Thyroid gland (tissue), 4 donors: ENCODE data around the gene MAGI1. TPM values are rescaled to one million over a fixed set of nuclear protein-coding genes. Genes with fewer than 3 reads are reported as not detected.

ENCODE experiments used
- DNase-seq, 2 donors: peaks; one replicate each; pipeline ENCODE4 v3.0.0-alpha.2; 2019
- H3K27ac ChIP-seq, 3 donors: fragments of 200-600 bp; sonication (generic); 1 replicate in 2 of 3; 2 replicates in 1 of 3; pipeline ENCODE4 v1.5.1; 2016 to 2019; ENCODE audit warnings: mild to moderate bottlenecking in 1 of 3, moderate library complexity in 1 of 3
- H3K27me3 ChIP-seq: fragments of 200-600 bp; sonication (generic); one replicate; pipeline ENCODE4 v1.5.1; 2019
- H3K36me3 ChIP-seq, 2 donors: fragments of 200-600 bp; sonication (generic); one replicate each; pipeline ENCODE4 v1.5.1; 2016 to 2019
- H3K4me1 ChIP-seq, 2 donors: fragments of 200-600 bp; sonication (generic); one replicate each; pipeline ENCODE4 v1.5.1; 2017 to 2019
- H3K4me3 ChIP-seq, 3 donors: fragments of 200-600 bp; sonication (generic); replicated peaks in 1 of 3; 1 replicate in 2 of 3; 2 replicates in 1 of 3; pipeline ENCODE4 v1.5.1; 2016; ENCODE audit warnings: mild to moderate bottlenecking in 1 of 3
- H3K9me3 ChIP-seq: fragments of 200-600 bp; sonication (generic); one replicate; pipeline ENCODE4 v1.5.1; 2017
- POLR2A ChIP-seq, 2 donors: fragments of 450-650 bp; IDR thresholded peaks; one replicate each; pipeline ENCODE4 v1.6.1; 2017; ENCODE audit warnings: antibody characterized with exemption in 2 of 2, mild to moderate bottlenecking in 2 of 2, moderate library complexity in 1 of 2
- WGBS, 2 donors: methylation state at CpG; one replicate each; pipeline ENCODE4 v1.1.5; 2017; 5-methylcytosine and 5-hydroxymethylcytosine counted together
- intact Hi-C: fragments of 100-400 bp; cut with DNase I; formaldehyde crosslinking; loops from one replicate; pipeline ENCODE4 v1.15.1; 2023
- total RNA-seq, 4 donors: library from RNA; depleted of rRNA; stranded (reverse); fragments of >200 nt; gene quantifications; one replicate each; pipeline ENCODE4 v1.2.3, GENCODE V29; 2016
- TF ChIP-seq, protein P1 (sequence below), 6 experiments: fragments of 200-600 bp in 3 of 6; fragments of 450-650 bp in 3 of 6; sonication (generic) in 3 of 6; IDR thresholded peaks; one replicate each; pipeline ENCODE4 v1.5.1; 2016 to 2019; ENCODE audit warnings: antibody characterized with exemption in 6 of 6, mild to moderate bottlenecking in 2 of 6, inconsistent platforms in 1 of 6, moderate library complexity in 1 of 6

The MAGI1 gene
- total RNA-seq, 4 donors from 2014 or later: 60.5 to 123 (median 87.5) TPM

DNA sequence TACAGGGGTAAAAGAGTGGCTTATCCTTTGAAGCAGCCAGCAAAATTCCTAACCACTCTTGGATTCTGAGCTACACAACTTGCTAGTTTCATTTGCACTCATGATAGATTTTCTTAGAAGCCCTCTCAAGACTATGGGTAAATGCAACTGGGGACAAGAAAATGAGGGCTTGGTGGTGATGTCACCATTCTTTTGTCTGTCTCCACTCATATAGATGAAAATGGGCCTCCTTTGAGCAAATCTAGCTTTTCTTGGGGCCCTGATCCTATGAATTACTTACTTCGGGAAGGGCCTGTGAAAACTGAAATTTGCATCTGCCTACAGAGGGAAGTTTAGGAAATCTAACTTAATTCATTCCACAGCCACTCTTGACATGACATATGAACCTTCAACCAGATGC, 486.3 kb downstream of the MAGI1 start:
- TF ChIP-seq POLR2A (IDR thresholded peaks at IDR 0.05): no peak
- TF ChIP-seq, protein P1, sequence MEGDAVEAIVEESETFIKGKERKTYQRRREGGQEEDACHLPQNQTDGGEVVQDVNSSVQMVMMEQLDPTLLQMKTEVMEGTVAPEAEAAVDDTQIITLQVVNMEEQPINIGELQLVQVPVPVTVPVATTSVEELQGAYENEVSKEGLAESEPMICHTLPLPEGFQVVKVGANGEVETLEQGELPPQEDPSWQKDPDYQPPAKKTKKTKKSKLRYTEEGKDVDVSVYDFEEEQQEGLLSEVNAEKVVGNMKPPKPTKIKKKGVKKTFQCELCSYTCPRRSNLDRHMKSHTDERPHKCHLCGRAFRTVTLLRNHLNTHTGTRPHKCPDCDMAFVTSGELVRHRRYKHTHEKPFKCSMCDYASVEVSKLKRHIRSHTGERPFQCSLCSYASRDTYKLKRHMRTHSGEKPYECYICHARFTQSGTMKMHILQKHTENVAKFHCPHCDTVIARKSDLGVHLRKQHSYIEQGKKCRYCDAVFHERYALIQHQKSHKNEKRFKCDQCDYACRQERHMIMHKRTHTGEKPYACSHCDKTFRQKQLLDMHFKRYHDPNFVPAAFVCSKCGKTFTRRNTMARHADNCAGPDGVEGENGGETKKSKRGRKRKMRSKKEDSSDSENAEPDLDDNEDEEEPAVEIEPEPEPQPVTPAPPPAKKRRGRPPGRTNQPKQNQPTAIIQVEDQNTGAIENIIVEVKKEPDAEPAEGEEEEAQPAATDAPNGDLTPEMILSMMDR (IDR thresholded peaks at IDR 0.05): no peak
- no peak overlapping the region for H3K27ac ChIP-seq
- intact Hi-C loops: no loop called here
- peaks cover 0 to 12% of the 10 kb centered on the region in 2 donors for H3K4me1 ChIP-seq
- H3K4me3 ChIP-seq: no peak overlapping the region
- H3K27me3 ChIP-seq: no peaks in the 10 kb centered on the region
- no peak for DNase-seq
- H3K36me3 ChIP-seq: no peaks in the 10 kb centered on the region
- H3K9me3 ChIP-seq: no peaks in the 10 kb centered on the region
- WGBS, 2 donors: 80 to 83% methylated on average over 1 of the region's 1 CpG

DNA sequence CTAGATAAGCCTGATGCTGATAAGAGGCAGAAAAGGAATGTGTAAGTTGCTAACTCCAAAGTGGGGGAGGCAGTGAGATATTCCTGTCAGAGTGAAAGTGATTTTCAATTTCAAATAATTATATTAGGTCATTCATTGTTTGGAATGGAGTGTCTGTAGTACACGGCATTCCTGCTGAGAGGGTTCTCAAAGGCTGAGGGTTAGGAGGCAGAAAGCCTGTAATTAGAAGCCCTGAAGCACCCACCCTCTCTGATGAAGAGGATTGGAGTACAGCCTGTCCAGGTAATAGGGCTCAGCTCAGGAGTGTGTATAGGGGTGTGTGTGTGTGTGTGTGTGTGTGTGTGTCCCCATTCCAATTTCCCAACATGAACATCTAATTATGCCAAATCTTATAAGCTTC, 486.8 kb downstream of the MAGI1 start:
- H3K4me3 ChIP-seq: no peak overlapping the region
- TF ChIP-seq, protein P1 (IDR thresholded peaks at IDR 0.05): no peak
- H3K27ac ChIP-seq: no peak overlapping the region
- DNase-seq: peak; percentile 15 to 48
- 33 to 40% methylated on average over 1 of the region's 1 CpG for WGBS, 2 donors
- peaks cover 0 to 12% of the 10 kb centered on the region in 2 donors for H3K4me1 ChIP-seq
- H3K27me3 ChIP-seq: no peaks in the 10 kb centered on the region
- H3K9me3 ChIP-seq: no peaks in the 10 kb centered on the region
- intact Hi-C loops: no loop called here
- H3K36me3 ChIP-seq: no peaks in the 10 kb centered on the region

DNA sequence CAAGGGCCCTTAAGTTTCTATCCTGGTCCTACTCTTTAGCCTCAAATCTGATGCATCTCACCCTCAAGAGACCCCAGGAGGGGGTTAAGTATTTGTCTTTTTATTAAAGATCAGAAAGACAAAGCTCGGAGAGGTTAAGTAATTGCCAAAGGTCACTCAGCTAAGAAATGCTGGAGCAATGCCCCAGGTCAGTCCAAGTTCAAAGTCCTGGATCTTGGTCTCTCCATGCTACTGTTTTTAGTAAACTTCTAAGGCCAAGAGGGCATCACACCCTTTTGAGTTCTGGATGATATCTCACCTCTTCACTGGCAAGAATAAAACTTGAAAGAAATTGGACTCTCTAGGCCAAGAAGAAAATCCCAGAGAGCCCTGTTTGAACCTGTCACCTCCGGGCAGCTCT, 488.6 kb downstream of the MAGI1 start:
- DNase-seq: peak in 1 of 2 donors; percentile 15
- Histone ChIP-seq H3K4me1 (peaks cover 0 to 12% of the 10 kb centered on the region in 2 donors), H3K27me3 (no peaks in the 10 kb centered on the region), H3K4me3 (no peak overlapping the region), H3K36me3 (no peaks in the 10 kb centered on the region), H3K27ac (no peak overlapping the region), H3K9me3 (no peaks in the 10 kb centered on the region)
- TF ChIP-seq, protein P1 (IDR thresholded peaks at IDR 0.05): no peak
- no peak for TF ChIP-seq POLR2A (IDR thresholded peaks at IDR 0.05)
- intact Hi-C loops: no loop called here
- WGBS, 2 donors: 42 to 70% methylated on average over 2 of the region's 2 CpGs

DNA sequence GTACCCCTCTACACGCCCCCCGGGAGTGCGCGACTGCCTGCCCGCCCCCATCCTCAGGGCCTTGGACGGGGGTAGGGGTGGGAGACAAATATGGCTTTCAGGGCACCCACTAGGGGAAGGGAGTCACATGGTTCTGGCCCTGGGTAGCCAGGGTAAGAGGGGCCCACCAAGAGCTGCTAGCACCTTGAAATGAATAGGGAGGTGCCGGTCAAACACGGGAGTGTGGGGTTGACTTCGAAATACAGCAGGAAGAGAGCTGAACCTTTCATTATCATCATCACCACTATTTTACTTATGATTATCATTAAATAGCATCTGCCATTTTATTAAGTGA, 489.1 kb downstream of the MAGI1 start:
- H3K27ac ChIP-seq: no peak overlapping the region
- intact Hi-C loops: no loop called here
- peaks cover 0 to 12% of the 10 kb centered on the region in 2 donors for H3K4me1 ChIP-seq

DNA sequence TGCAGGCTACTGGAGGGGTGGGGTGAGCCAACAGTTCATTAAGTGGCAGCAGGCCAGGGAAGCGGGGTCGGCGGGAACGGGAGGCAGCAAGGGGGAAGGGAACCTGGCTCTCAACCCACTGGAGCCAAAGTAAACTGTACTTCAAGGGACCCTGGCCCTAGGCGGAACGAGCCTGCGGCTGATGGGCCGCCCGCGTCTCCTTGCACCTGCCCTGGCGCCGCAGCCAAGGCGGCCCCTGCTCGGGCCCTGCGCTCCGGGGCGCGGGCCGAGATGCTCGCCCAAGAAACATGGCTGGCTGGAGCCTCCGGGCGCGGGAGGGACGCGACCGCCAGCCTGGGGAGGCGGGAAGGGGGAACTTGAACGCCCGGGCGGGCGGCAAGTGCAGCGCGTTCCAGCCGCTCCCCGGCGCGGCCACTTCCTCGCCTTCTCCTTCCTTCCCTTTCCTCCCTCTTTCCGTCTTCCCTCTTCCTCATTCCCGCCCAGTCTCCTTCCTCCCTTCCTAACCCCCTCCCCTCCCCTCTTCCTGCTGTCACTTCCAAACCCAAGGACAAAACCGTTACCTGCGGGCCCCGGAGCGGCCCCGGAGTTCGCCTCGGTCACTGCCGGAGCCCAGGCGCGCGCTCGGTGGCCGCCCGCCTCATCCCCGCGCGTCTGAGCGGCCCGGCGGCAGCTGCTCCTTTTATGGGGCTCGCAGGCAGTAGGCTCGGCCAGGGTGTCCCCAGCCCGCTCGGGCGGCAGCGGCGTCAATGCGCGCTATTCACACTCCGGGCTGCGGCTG, 489.7 kb downstream of the MAGI1 start:
- no peaks in the 10 kb centered on the region for H3K27me3 ChIP-seq
- no peaks in the 10 kb centered on the region for H3K9me3 ChIP-seq
- TF ChIP-seq POLR2A (IDR thresholded peaks at IDR 0.05): no peak
- TF ChIP-seq, protein P1 (IDR thresholded peaks at IDR 0.05): no peak
- H3K4me1 ChIP-seq: peaks cover 0 to 12% of the 10 kb centered on the region in 2 donors
- 1 to 3% methylated on average over 44 to 47 of the region's 71 CpGs for WGBS, 2 donors
- H3K36me3 ChIP-seq: no peaks in the 10 kb centered on the region
- H3K27ac ChIP-seq: no peak overlapping the region
- H3K4me3 ChIP-seq: peak overlapping the region; percentile 20 to 47 (median 26)
- intact Hi-C loops: no loop called here
- DNase-seq: peak; percentile 18 to 37

More for the DNA sequence above, 489.1 kb downstream of the MAGI1 start:
- Histone ChIP-seq H3K36me3 (no peaks in the 10 kb centered on the region), H3K9me3 (no peaks in the 10 kb centered on the region), H3K27me3 (no peaks in the 10 kb centered on the region), H3K4me3 (peak overlapping the region in 1 of 3 donors; percentile 26)
- WGBS, 2 donors: 45 to 58% methylated on average over 6 to 8 of the region's 9 CpGs
- TF ChIP-seq, protein P1 (IDR thresholded peaks at IDR 0.05): no peak
- no peak for TF ChIP-seq POLR2A (IDR thresholded peaks at IDR 0.05)
- DNase-seq: no peak
